HepG2 (cell line): ENCODE results near the gene RAD17. TPM values are rescaled to one million over a fixed set of nuclear protein-coding genes. Genes with fewer than 3 reads are reported as not detected.

Experiments used
- ELF4 ChIP-seq: sonication (generic); formaldehyde crosslinking; IDR thresholded peaks from 2 replicates; pipeline ENCODE4 v1.5.0; 2020; ENCODE audit warnings: missing genetic modification reagents, mild to moderate bottlenecking, moderate library complexity, borderline replicate concordance
- KDM3A ChIP-seq: IDR thresholded peaks from 2 replicates; pipeline ENCODE4 v1.6.1; 2018; ENCODE audit warnings: low read depth, missing compliant biosample characterization
- KMT2B ChIP-seq: IDR thresholded peaks from 2 replicates; pipeline ENCODE4 v1.6.1; 2016; ENCODE audit warnings: missing genetic modification reagents, missing compliant biosample characterization
- MEIS1 ChIP-seq: sonication (generic); formaldehyde crosslinking; IDR thresholded peaks from 2 replicates; pipeline ENCODE4 v1.9.0; 2021; ENCODE audit warnings: mild to moderate bottlenecking, missing genetic modification reagents, moderate library complexity, borderline replicate concordance
- MIXL1 ChIP-seq: IDR thresholded peaks from 2 replicates; pipeline ENCODE4 v1.6.1; 2016
- NRL ChIP-seq: sonication (generic); formaldehyde crosslinking; IDR thresholded peaks from 2 replicates; pipeline ENCODE4 v1.5.0; 2020; ENCODE audit warnings: missing genetic modification reagents, mild to moderate bottlenecking, moderate library complexity, borderline replicate concordance
- SOX6 ChIP-seq, 2 experiments: fragments of 450-650 bp in 1 of 2; sonication (generic) in 1 of 2; formaldehyde crosslinking in 1 of 2; IDR thresholded peaks; 2 replicates each; pipeline versions ENCODE4 v1.4.0 to v1.6.1; 2017 to 2020; ENCODE audit warnings: antibody characterized with exemption in 1 of 2, mild to moderate bottlenecking in 1 of 2, missing genetic modification reagents in 1 of 2
- YEATS2 ChIP-seq: sonication (generic); formaldehyde crosslinking; IDR thresholded peaks from 2 replicates; pipeline ENCODE4 v1.4.0; 2020; ENCODE audit warnings: missing genetic modification reagents, borderline replicate concordance
- YEATS4 ChIP-seq: sonication (generic); formaldehyde crosslinking; IDR thresholded peaks from 2 replicates; pipeline ENCODE4 v1.4.0; 2020; ENCODE audit warnings: missing genetic modification reagents, borderline replicate concordance
- ZNF430 ChIP-seq: sonication (generic); formaldehyde crosslinking; IDR thresholded peaks from 2 replicates; pipeline ENCODE4 v1.9.0; 2021; ENCODE audit warnings: mild to moderate bottlenecking, missing genetic modification reagents
- ZNF501 ChIP-seq: sonication (generic); formaldehyde crosslinking; IDR thresholded peaks from 2 replicates; pipeline ENCODE4 v1.5.1; 2020; ENCODE audit warnings: mild to moderate bottlenecking, moderate library complexity, missing genetic modification reagents
- ZNF552 ChIP-seq: sonication (generic); formaldehyde crosslinking; IDR thresholded peaks from 2 replicates; pipeline ENCODE4 v1.9.0; 2022; ENCODE audit warnings: missing genetic modification reagents, mild to moderate bottlenecking, borderline replicate concordance
- ZNF557 ChIP-seq: sonication (generic); formaldehyde crosslinking; IDR thresholded peaks from 2 replicates; pipeline ENCODE4 v1.4.0; 2020; ENCODE audit warnings: missing genetic modification reagents
- ZNF589 ChIP-seq: sonication (generic); formaldehyde crosslinking; conservative IDR thresholded peaks from 2 replicates; pipeline ENCODE4 v1.8.0; 2022; ENCODE audit warnings: mild to moderate bottlenecking, moderate library complexity, missing genetic modification reagents
- ZNF616 ChIP-seq: sonication (generic); formaldehyde crosslinking; IDR thresholded peaks from 2 replicates; pipeline ENCODE4 v1.5.0; 2020; ENCODE audit warnings: low read depth, mild to moderate bottlenecking, missing genetic modification reagents
- ZNF670 ChIP-seq: sonication (generic); formaldehyde crosslinking; IDR thresholded peaks from 2 replicates; pipeline ENCODE4 v1.8.0; 2022; ENCODE audit warnings: mild to moderate bottlenecking, missing genetic modification reagents, borderline replicate concordance
- ZNF761 ChIP-seq: sonication (generic); formaldehyde crosslinking; conservative IDR thresholded peaks from 2 replicates; pipeline ENCODE4 v1.4.0; 2020; ENCODE audit warnings: mild to moderate bottlenecking, missing genetic modification reagents
- polyA plus RNA-seq, 8 experiments: library from polyadenylated mRNA; depleted of rRNA in 3 of 8; stranded (reverse) in 7 of 8; unstranded in 1 of 8; fragments of >200 nt; fragmentation: Illumina TruSeq in 4 of 8; extraction: Trizol in 4 of 8; gene quantifications; 2 replicates each; pipeline versions ENCODE4 v1.2.1 to v1.2.3, GENCODE V29; 2011 to 2016; ENCODE audit warnings: low read depth in 4 of 8, missing spikeins in 1 of 8, mixed read lengths in 1 of 8; ENCODE audit not compliant: insufficient read depth in 1 of 8
- total RNA-seq, 5 experiments: library from RNA; depleted of rRNA; stranded (reverse); fragments of >200 nt; fragmentation: Illumina TruSeq; extraction: Trizol; gene quantifications; 2 replicates each; pipeline ENCODE4 v1.2.3, GENCODE V29; 2016; ENCODE audit warnings: low read depth in 1 of 5
- TF ChIP-seq, protein P1 (sequence below): IDR thresholded peaks from 2 replicates; pipeline ENCODE4 v1.6.1; 2016; ENCODE audit warnings: mild to moderate bottlenecking, missing biosample characterization, missing genetic modification reagents
- TF ChIP-seq, protein P2 (sequence below): sonication (generic); formaldehyde crosslinking; IDR thresholded peaks from 2 replicates; pipeline ENCODE4 v1.5.0; 2020; ENCODE audit warnings: mild to moderate bottlenecking, missing genetic modification reagents
- TF ChIP-seq, protein P3 (sequence below): sonication (generic); formaldehyde crosslinking; IDR thresholded peaks from 2 replicates; pipeline ENCODE4 v1.4.0; 2020; ENCODE audit warnings: low read depth, missing genetic modification reagents
- TF ChIP-seq, protein P4 (sequence below): sonication (generic); formaldehyde crosslinking; IDR thresholded peaks from 2 replicates; pipeline ENCODE4 v1.4.0; 2020; ENCODE audit warnings: low read depth, mild to moderate bottlenecking, missing genetic modification reagents

The RAD17 gene
- total and polyA plus RNA-seq, 2 of the 13 experiments (the other 11 are each of a cell fraction or from before 2014, with no cell fraction given), result 24.0 to 25.9 TPM

DNA sequence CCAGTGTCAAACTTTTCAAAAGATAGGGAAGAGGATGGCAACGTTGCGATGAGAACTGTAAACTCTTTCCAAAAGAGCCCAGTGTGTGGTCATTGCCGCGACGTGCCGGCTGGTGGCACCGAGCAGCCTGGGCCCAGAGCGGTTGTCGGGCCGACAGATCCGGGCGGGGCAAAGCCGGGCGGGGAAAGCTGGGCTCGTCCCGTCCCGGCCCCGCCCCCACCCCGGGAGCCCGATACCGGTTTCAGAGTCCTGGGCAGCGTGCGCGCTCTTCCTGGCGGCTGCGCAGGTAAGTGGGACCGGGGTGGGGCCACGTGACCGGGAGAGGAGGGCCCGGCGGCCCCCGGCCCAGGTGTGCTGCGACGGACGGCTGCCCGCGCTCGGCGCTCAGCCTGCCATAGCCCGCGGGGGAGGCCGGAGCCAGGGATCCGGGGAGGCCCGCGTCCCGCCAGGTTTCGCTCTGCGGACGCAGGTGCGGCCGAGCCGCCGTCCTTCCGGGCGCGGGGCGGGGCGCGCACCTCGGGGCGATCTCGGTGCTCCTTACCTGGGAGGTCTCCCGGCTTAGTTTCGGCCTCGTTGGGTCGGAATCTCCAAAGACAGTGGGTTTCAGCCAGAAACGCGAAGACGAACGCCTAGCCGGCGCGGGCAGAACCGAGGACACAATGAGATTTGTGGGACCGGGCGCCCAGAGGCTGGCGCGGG, 45.4 kb downstream of the RAD17 start, which contains the start of gene MARVELD2 (continued):
- TF ChIP-seq ELF4 (CRISPR knock-in tag) (no peak), ZNF589 (CRISPR knock-in tag) (peak; percentile 79; the same call in 1 of the 2 replicates), YEATS2 (CRISPR knock-in tag) (0 out of 2 replicates have a peak, but pooled peaks have one; percentile 48), KDM3A (CRISPR knock-in tag) (0 out of 2 replicates have a peak, but pooled peaks have one; percentile 22), MEIS1 (CRISPR knock-in tag) (peak; percentile 64), ZNF430 (CRISPR knock-in tag) (peak; percentile 47; the same call in 1 of the 2 replicates), MIXL1 (CRISPR knock-in tag) (peak; percentile 65; the same call in 1 of the 2 replicates), NRL (CRISPR knock-in tag) (0 out of 2 replicates have a peak, but pooled peaks have one; percentile 65), ZNF552 (CRISPR knock-in tag) (peak; percentile 53; the same call in 1 of the 2 replicates), YEATS4 (CRISPR knock-in tag) (peak; percentile 93), SOX6 (IDR thresholded peaks at IDR 0.05) (no peak), SOX6 (CRISPR knock-in tag; IDR thresholded peaks at IDR 0.05) (peak; percentile 76), ZNF670 (CRISPR knock-in tag) (peak; percentile 86; the same call in 1 of the 2 replicates), ZNF616 (CRISPR knock-in tag) (no peak), ZNF557 (0 out of 2 replicates have a peak, but pooled peaks have one; percentile 6), ZNF761 (CRISPR knock-in tag) (peak; percentile 70; the same call in 1 of the 2 replicates), ZNF501 (CRISPR knock-in tag) (peak; percentile 59; the same call in 1 of the 2 replicates), KMT2B (CRISPR knock-in tag) (no peak)
- TF ChIP-seq, protein P1, sequence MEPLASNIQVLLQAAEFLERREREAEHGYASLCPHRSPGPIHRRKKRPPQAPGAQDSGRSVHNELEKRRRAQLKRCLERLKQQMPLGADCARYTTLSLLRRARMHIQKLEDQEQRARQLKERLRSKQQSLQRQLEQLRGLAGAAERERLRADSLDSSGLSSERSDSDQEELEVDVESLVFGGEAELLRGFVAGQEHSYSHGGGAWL (CRISPR knock-in tag), result peak; percentile 87; the same call in 1 of the 2 replicates
- TF ChIP-seq, protein P2, sequence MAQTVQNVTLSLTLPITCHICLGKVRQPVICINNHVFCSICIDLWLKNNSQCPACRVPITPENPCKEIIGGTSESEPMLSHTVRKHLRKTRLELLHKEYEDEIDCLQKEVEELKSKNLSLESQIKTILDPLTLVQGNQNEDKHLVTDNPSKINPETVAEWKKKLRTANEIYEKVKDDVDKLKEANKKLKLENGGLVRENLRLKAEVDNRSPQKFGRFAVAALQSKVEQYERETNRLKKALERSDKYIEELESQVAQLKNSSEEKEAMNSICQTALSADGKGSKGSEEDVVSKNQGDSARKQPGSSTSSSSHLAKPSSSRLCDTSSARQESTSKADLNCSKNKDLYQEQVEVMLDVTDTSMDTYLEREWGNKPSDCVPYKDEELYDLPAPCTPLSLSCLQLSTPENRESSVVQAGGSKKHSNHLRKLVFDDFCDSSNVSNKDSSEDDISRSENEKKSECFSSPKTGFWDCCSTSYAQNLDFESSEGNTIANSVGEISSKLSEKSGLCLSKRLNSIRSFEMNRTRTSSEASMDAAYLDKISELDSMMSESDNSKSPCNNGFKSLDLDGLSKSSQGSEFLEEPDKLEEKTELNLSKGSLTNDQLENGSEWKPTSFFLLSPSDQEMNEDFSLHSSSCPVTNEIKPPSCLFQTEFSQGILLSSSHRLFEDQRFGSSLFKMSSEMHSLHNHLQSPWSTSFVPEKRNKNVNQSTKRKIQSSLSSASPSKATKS (CRISPR knock-in tag), result no peak
- TF ChIP-seq, protein P3, sequence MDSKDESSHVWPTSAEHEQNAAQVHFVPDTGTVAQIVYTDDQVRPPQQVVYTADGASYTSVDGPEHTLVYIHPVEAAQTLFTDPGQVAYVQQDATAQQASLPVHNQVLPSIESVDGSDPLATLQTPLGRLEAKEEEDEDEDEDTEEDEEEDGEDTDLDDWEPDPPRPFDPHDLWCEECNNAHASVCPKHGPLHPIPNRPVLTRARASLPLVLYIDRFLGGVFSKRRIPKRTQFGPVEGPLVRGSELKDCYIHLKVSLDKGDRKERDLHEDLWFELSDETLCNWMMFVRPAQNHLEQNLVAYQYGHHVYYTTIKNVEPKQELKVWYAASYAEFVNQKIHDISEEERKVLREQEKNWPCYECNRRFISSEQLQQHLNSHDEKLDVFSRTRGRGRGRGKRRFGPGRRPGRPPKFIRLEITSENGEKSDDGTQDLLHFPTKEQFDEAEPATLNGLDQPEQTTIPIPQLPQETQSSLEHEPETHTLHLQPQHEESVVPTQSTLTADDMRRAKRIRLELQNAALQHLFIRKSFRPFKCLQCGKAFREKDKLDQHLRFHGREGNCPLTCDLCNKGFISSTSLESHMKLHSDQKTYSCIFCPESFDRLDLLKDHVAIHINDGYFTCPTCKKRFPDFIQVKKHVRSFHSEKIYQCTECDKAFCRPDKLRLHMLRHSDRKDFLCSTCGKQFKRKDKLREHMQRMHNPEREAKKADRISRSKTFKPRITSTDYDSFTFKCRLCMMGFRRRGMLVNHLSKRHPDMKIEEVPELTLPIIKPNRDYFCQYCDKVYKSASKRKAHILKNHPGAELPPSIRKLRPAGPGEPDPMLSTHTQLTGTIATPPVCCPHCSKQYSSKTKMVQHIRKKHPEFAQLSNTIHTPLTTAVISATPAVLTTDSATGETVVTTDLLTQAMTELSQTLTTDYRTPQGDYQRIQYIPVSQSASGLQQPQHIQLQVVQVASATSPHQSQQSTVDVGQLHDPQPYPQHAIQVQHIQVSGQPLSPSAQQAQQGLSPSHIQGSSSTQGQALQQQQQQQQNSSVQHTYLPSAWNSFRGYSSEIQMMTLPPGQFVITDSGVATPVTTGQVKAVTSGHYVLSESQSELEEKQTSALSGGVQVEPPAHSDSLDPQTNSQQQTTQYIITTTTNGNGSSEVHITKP (CRISPR knock-in tag), result peak; percentile 56; the same call in 1 of the 2 replicates
- TF ChIP-seq, protein P4, sequence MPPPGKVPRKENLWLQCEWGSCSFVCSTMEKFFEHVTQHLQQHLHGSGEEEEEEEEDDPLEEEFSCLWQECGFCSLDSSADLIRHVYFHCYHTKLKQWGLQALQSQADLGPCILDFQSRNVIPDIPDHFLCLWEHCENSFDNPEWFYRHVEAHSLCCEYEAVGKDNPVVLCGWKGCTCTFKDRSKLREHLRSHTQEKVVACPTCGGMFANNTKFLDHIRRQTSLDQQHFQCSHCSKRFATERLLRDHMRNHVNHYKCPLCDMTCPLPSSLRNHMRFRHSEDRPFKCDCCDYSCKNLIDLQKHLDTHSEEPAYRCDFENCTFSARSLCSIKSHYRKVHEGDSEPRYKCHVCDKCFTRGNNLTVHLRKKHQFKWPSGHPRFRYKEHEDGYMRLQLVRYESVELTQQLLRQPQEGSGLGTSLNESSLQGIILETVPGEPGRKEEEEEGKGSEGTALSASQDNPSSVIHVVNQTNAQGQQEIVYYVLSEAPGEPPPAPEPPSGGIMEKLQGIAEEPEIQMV (CRISPR knock-in tag), result peak; percentile 50; the same call in 1 of the 2 replicates
